K562 (cell line): ENCODE data around the gene MRPS15. TPM values are rescaled to one million over a fixed set of nuclear protein-coding genes. Genes with fewer than 3 reads are reported as not detected.

Experiments used
- CBFA2T2 ChIP-seq: fragments of 450-650 bp; conservative IDR thresholded peaks from 2 replicates; pipeline ENCODE4 v1.6.1; 2017; ENCODE audit warnings: mild to moderate bottlenecking
- CBX8 ChIP-seq: fragments of 200-600 bp; sonication (generic); IDR thresholded peaks from 2 replicates; pipeline ENCODE4 v1.6.1; 2012; ENCODE audit warnings: borderline replicate concordance, mixed run types, low read depth, mild to moderate bottlenecking, moderate library complexity, mixed read lengths, low read length, control low read depth, inconsistent platforms; ENCODE audit not compliant: poor library complexity, severe bottlenecking; ENCODE audit errors: extremely low read depth
- DIDO1 ChIP-seq: fragments of 450-650 bp; IDR thresholded peaks from 2 replicates; pipeline ENCODE4 v1.6.1; 2016; ENCODE audit warnings: low read depth, missing biosample characterization, missing genetic modification characterization
- ELF2 ChIP-seq: fragments of 250-450 bp; sonication (Bioruptor Pico); IDR thresholded peaks from 2 replicates; pipeline ENCODE4 v1.5.0; 2021; ENCODE audit warnings: mild to moderate bottlenecking
- ETV1 ChIP-seq: fragments of 450-650 bp; conservative IDR thresholded peaks from 2 replicates; pipeline ENCODE4 v1.6.1; 2016; ENCODE audit warnings: missing genetic modification characterization, control low read depth, low read depth, missing compliant biosample characterization
- ETV5 ChIP-seq: sonication (generic); formaldehyde crosslinking; IDR thresholded peaks from 2 replicates; pipeline ENCODE4 v1.4.0; 2020; ENCODE audit warnings: low read depth, mild to moderate bottlenecking, missing genetic modification reagents
- EWSR1 ChIP-seq: fragments of 450-650 bp; IDR thresholded peaks from 2 replicates; pipeline ENCODE4 v1.6.1; 2018; ENCODE audit warnings: borderline replicate concordance, mild to moderate bottlenecking, low read depth, moderate library complexity; ENCODE audit not compliant: partially characterized antibody
- FOSL1 ChIP-seq: fragments of 200-800 bp; sonication (Bioruptor generic); conservative IDR thresholded peaks from 2 replicates; pipeline ENCODE4 v1.6.1; 2016; ENCODE audit warnings: missing genetic modification characterization, missing compliant biosample characterization
- FOXA3 ChIP-seq, 2 experiments: fragments of 450-650 bp in 1 of 2; sonication (generic) in 1 of 2; formaldehyde crosslinking; IDR thresholded peaks in 1 of 2; conservative IDR thresholded peaks in 1 of 2; 2 replicates each; pipeline versions ENCODE4 v1.4.0 to v1.8.0; 2020 to 2022; ENCODE audit warnings: mild to moderate bottlenecking in 2 of 2, missing genetic modification reagents in 1 of 2
- GATA2 ChIP-seq: sonication (generic); formaldehyde crosslinking; IDR thresholded peaks from 2 replicates; pipeline ENCODE4 v1.4.0; 2020; ENCODE audit warnings: mild to moderate bottlenecking, missing genetic modification reagents
- NCOA4 ChIP-seq: fragments of 450-650 bp; IDR thresholded peaks from 2 replicates; pipeline ENCODE4 v1.6.1; 2018; ENCODE audit warnings: mild to moderate bottlenecking; ENCODE audit not compliant: partially characterized antibody
- RBM39 ChIP-seq: fragments of 200-400 bp; formaldehyde crosslinking; optimal IDR thresholded peaks from 2 replicates; pipeline ENCODE3; 2018; ENCODE audit warnings: low read depth, low read length
- SAFB2 ChIP-seq: fragments of 200-400 bp; formaldehyde crosslinking; IDR thresholded peaks from 2 replicates; pipeline ENCODE4 v1.6.1; 2018; ENCODE audit warnings: borderline replicate concordance, low read length, low read depth, moderate library complexity; ENCODE audit not compliant: severe bottlenecking
- SRSF7 ChIP-seq: fragments of 200-400 bp; formaldehyde crosslinking; optimal IDR thresholded peaks from 2 replicates; pipeline ENCODE3; 2017; ENCODE audit warnings: mild to moderate bottlenecking, low read depth, low read length
- TAF15 ChIP-seq: fragments of 200-400 bp; formaldehyde crosslinking; IDR thresholded peaks from 2 replicates; pipeline ENCODE4 v1.6.1; 2017; ENCODE audit warnings: mild to moderate bottlenecking, low read depth, low read length, moderate library complexity
- XRCC5 ChIP-seq: fragments of 200-400 bp; formaldehyde crosslinking; IDR thresholded peaks from 2 replicates; pipeline ENCODE4 v1.6.1; 2017; ENCODE audit warnings: low read depth, mild to moderate bottlenecking, low read length
- ZFP1 ChIP-seq: fragments of 450-650 bp; formaldehyde crosslinking; IDR thresholded peaks from 2 replicates; pipeline ENCODE4 v1.4.0; 2020; ENCODE audit warnings: mild to moderate bottlenecking, mixed read lengths
- ZFP30 ChIP-seq: fragments of 250-450 bp; sonication (Bioruptor Pico); IDR thresholded peaks from 2 replicates; pipeline ENCODE4 v1.8.0; 2022; ENCODE audit warnings: moderate library complexity, mild to moderate bottlenecking, inconsistent platforms, borderline replicate concordance
- ZNF232 ChIP-seq: sonication (generic); formaldehyde crosslinking; IDR thresholded peaks from 2 replicates; pipeline ENCODE4 v1.8.0; 2022; ENCODE audit warnings: mild to moderate bottlenecking, missing genetic modification reagents
- ZNF444 ChIP-seq: fragments of 250-450 bp; sonication (Bioruptor Pico); IDR thresholded peaks from 2 replicates; pipeline ENCODE4 v1.4.0; 2020; ENCODE audit warnings: mild to moderate bottlenecking, moderate library complexity
- ZNF57 ChIP-seq: fragments of 450-650 bp; formaldehyde crosslinking; IDR thresholded peaks from 2 replicates; pipeline ENCODE4 v1.4.0; 2020; ENCODE audit warnings: mild to moderate bottlenecking, moderate library complexity
- polyA plus RNA-seq, 8 experiments: library from polyadenylated mRNA; depleted of rRNA in 4 of 8; stranded (reverse) in 5 of 8; unstranded in 3 of 8; fragments of >200 nt; fragmentation: Nextera tagmentation in 2 of 8; fragmentation: Illumina TruSeq in 1 of 8; extraction: Ambion mirVana in 2 of 8; extraction: Trizol in 1 of 8; gene quantifications; 2 replicates each; pipeline versions ENCODE4 v1.2.1 to v1.2.3, GENCODE V29; 2011 to 2014; ENCODE audit warnings: inconsistent platforms in 1 of 8, missing spikeins in 1 of 8
- total RNA-seq, 7 experiments: library from RNA; depleted of rRNA in 6 of 7; stranded (reverse); fragments of >200 nt in 6 of 7; fragmentation: Illumina TruSeq in 2 of 7; extraction: Trizol in 2 of 7; gene quantifications; 2 replicates each; pipeline versions ENCODE4 v1.2.1 to v1.2.3, GENCODE V29; 2011 to 2021; ENCODE audit warnings: low replicate concordance in 1 of 7
- TF ChIP-seq, protein P1 (sequence below): IDR thresholded peaks from 2 replicates; pipeline ENCODE4 v1.6.1; 2012; ENCODE audit warnings: low read depth, low read length, improper control_type of control experiment, borderline replicate concordance
- TF ChIP-seq, protein P2 (sequence below): fragments of 250-450 bp; sonication (Bioruptor Pico); IDR thresholded peaks from 2 replicates; pipeline ENCODE4 v1.5.0; 2022; ENCODE audit warnings: mild to moderate bottlenecking
- TF ChIP-seq, protein P3 (sequence below), 2 experiments: fragments of 450-650 bp; conservative IDR thresholded peaks; 2 replicates each; pipeline ENCODE4 v1.6.1; 2017; ENCODE audit warnings: mild to moderate bottlenecking in 2 of 2, moderate library complexity in 2 of 2

The MRPS15 gene
- total and polyA plus RNA-seq, 9 of the 15 experiments (the other 6 are each of a cell fraction or from before 2014, with no cell fraction given) = 62.9 to 286 (median 149) TPM

DNA sequence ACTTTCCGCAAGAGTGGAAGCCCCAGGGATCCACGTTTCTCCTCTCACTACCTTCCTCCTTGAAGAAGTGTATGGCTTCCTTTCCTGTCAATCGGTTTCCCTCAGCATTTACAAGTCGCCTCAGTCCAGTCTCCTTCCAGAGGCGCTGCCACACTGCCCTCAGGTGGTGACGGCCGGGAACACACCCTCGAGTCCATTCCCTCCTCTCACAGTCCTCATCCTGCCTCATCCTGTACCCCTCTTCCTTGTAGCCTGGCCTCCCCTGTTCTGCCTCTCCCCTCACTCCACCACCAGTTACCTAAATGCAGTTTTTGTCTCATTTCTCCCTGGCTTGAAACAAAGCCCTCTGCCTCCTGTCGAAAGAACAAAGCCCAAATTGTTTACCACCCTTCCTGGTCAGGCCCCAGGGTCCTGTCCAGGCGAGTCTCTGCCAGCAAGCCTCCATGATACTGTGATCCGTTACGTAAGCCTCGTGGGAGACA is 43.3 kb downstream of the MRPS15 start (continued):
- TF ChIP-seq DIDO1 (tag) (no peak), XRCC5 (peak; percentile 82; the same call in 1 of the 2 replicates), ELF2 (CRISPR knock-in tag) (peak; percentile 19; the same call in 1 of the 2 replicates), ZFP1 (CRISPR knock-in tag) (no peak), ZNF232 (no peak), TAF15 (no peak), CBFA2T2 (no peak), ZNF444 (CRISPR knock-in tag) (no peak), EWSR1 (no peak), NCOA4 (peak; percentile 14), SRSF7 (no peak), RBM39 (no peak), ETV1 (peak; percentile 42; the same call in 1 of the 2 replicates), ZFP30 (no peak), CBX8 (no peak), ETV5 (no peak), FOXA3 (CRISPR knock-in tag; conservative IDR thresholded peaks at IDR 0.05 in 1 of 2, IDR thresholded peaks at IDR 0.05 in 1 of 2) (no peak), FOSL1 (tag) (no peak), ZNF57 (no peak), SAFB2 (no peak), GATA2 (no peak)
- TF ChIP-seq, protein P1, sequence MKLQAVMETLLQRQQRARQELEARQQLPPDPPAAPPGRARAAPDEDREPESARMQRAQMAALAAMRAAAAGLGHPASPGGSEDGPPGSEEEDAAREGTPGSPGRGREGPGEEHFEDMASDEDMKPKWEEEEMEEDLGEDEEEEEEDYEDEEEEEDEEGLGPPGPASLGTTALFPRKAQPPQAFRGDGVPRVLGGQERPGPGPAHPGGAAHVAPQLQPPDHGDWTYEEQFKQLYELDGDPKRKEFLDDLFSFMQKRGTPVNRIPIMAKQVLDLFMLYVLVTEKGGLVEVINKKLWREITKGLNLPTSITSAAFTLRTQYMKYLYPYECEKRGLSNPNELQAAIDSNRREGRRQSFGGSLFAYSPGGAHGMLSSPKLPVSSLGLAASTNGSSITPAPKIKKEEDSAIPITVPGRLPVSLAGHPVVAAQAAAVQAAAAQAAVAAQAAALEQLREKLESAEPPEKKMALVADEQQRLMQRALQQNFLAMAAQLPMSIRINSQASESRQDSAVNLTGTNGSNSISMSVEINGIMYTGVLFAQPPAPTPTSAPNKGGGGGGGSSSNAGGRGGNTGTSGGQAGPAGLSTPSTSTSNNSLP = 0 out of 2 replicates have a peak, but pooled peaks have one; percentile 13
- TF ChIP-seq, protein P2, sequence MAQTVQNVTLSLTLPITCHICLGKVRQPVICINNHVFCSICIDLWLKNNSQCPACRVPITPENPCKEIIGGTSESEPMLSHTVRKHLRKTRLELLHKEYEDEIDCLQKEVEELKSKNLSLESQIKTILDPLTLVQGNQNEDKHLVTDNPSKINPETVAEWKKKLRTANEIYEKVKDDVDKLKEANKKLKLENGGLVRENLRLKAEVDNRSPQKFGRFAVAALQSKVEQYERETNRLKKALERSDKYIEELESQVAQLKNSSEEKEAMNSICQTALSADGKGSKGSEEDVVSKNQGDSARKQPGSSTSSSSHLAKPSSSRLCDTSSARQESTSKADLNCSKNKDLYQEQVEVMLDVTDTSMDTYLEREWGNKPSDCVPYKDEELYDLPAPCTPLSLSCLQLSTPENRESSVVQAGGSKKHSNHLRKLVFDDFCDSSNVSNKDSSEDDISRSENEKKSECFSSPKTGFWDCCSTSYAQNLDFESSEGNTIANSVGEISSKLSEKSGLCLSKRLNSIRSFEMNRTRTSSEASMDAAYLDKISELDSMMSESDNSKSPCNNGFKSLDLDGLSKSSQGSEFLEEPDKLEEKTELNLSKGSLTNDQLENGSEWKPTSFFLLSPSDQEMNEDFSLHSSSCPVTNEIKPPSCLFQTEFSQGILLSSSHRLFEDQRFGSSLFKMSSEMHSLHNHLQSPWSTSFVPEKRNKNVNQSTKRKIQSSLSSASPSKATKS (CRISPR knock-in tag) = no peak
- TF ChIP-seq, protein P3, sequence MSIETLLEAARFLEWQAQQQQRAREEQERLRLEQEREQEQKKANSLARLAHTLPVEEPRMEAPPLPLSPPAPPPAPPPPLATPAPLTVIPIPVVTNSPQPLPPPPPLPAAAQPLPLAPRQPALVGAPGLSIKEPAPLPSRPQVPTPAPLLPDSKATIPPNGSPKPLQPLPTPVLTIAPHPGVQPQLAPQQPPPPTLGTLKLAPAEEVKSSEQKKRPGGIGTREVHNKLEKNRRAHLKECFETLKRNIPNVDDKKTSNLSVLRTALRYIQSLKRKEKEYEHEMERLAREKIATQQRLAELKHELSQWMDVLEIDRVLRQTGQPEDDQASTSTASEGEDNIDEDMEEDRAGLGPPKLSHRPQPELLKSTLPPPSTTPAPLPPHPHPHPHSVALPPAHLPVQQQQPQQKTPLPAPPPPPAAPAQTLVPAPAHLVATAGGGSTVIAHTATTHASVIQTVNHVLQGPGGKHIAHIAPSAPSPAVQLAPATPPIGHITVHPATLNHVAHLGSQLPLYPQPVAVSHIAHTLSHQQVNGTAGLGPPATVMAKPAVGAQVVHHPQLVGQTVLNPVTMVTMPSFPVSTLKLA (conservative IDR thresholded peaks at IDR 0.05) = no peak
